Bronchial epithelial cell (primary cell): ENCODE results near the gene TMEM242. TPM values are rescaled to one million over a fixed set of nuclear protein-coding genes. Genes with fewer than 3 reads are reported as not detected.

Experiments
- DNase-seq: peaks from one replicate; pipeline ENCODE4 v3.0.0-alpha.2; 2010; ENCODE audit warnings: low read depth
- FAIRE-seq: peaks from 2 replicates; lab custom pipeline; 2011; peaks lifted over from hg19 to GRCh38; lab: Jason Lieb, UNC
- H3K27me3 ChIP-seq: 2 replicates; pipeline ENCODE4 v1.5.1; 2011; ENCODE audit warnings: low read length; ENCODE audit not compliant: control insufficient read depth, insufficient read depth
- H3K36me3 ChIP-seq: 2 replicates; pipeline ENCODE4 v1.5.1; 2011; ENCODE audit warnings: low read length; ENCODE audit not compliant: control insufficient read depth, insufficient read depth
- H3K4me3 ChIP-seq: 2 replicates; pipeline ENCODE4 v1.5.1; 2011; ENCODE audit warnings: mild to moderate bottlenecking, low read depth, low read length, control low read depth
- total RNA-seq: library from RNA; depleted of rRNA; stranded (reverse); fragments of >200 nt; gene quantifications from 2 replicates; pipeline ENCODE4 v1.2.1, GENCODE V29; 2014
- TF ChIP-seq, protein P1 (sequence below): IDR thresholded peaks from 2 replicates; pipeline ENCODE4 v1.5.1; 2011; ENCODE audit warnings: mild to moderate bottlenecking, moderate library complexity, low read length, control low read depth, inconsistent platforms; ENCODE audit not compliant: insufficient read depth, severe bottlenecking

The TMEM242 gene
- total RNA-seq, 1 donor from 2014 or later = 7.1 TPM

GRCh38 chr6:157274471-157275226 is 48.7 kb downstream of the TMEM242 start:
- Histone ChIP-seq H3K27me3 (no peaks in the 10 kb centered on the region), H3K4me3 (peak overlapping the region; percentile 50), H3K36me3 (no peaks in the 10 kb centered on the region)
- DNase-seq (peak; percentile 29), FAIRE-seq (no peak)
- TF ChIP-seq, protein P1, sequence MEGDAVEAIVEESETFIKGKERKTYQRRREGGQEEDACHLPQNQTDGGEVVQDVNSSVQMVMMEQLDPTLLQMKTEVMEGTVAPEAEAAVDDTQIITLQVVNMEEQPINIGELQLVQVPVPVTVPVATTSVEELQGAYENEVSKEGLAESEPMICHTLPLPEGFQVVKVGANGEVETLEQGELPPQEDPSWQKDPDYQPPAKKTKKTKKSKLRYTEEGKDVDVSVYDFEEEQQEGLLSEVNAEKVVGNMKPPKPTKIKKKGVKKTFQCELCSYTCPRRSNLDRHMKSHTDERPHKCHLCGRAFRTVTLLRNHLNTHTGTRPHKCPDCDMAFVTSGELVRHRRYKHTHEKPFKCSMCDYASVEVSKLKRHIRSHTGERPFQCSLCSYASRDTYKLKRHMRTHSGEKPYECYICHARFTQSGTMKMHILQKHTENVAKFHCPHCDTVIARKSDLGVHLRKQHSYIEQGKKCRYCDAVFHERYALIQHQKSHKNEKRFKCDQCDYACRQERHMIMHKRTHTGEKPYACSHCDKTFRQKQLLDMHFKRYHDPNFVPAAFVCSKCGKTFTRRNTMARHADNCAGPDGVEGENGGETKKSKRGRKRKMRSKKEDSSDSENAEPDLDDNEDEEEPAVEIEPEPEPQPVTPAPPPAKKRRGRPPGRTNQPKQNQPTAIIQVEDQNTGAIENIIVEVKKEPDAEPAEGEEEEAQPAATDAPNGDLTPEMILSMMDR = peak; percentile 57

DNA sequence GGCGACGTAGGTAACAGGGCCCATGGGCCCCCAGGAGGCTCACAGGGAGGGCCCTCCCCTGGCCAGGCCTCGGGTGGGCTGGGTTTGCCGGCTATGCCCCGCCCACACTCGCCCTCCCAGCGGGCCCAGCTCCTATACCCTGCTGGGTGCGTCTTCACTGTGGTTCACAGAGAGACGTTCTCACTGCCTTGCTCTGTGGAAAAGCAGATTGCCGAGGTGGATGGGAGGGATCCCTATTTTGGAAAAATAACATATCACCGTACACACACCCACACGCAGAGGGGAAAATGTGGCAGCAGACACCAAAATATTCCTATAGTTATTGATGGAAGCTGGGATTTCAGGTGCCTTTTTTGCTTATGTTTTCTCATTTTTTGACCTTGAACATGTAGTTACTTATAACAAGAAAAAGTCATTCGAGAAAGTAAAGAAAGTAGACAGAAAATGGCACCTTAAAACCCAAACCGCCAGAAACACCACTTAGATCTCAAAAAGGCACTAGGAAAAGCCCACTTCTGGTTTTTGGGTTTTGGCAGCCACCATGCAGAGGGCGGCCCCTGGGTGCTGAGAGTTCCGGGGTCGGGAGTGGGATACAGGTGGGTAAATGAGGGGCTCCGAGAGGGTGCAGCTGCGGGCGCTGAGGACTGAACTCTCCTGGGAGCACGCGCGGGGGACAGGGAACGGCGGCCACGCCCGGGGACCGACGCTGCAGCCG is 49.4 kb downstream of the TMEM242 start:
- FAIRE-seq (no peak), DNase-seq (peak; percentile 22)
- H3K4me3 ChIP-seq = peak overlapping the region; percentile 50
- no peaks in the 10 kb centered on the region for H3K27me3 ChIP-seq
- no peaks in the 10 kb centered on the region for H3K36me3 ChIP-seq
- TF ChIP-seq, protein P1 = no peak

DNA sequence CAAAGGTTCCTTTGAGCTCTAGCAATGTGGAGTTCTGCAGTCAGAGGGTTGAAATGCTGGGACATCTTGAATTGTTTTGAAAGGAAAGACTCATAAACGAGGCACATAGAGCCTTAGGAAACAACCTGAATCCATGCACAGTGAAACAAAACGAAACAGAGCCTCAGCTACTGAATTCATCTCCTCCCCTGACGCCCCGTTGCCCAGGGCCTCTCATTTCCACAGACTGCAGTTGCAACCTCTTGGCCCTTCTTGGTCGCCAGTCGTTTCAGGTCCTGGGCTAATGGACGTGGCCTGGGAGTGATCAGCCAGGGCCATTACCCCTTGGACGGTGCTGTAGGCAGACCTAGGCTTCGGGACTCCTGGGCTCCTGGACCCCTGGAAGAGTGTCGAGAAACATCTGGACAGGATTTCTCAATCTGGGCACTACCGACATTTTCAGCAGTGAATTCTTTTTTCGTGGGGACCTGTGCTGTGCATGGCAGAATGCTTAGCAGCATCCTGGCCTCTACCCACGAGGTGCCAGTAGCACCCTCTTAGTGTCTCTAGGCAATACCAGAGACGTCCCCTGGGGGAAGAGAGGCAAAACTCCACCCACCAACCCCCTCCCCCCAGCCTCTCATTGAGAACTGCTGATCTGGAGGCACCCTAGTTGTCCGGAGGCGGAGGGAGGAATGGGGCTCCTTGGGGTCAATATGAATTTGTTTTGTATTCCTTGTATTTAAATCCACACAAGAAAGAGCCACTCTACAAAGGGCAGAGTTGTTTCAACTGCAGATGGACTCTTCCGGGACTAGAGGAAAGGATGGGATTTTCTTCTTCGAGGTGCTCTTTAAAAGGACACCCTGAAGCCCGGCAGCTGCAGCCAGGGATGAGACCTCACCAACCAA is 50.2 kb downstream of the TMEM242 start:
- Histone ChIP-seq H3K4me3 (no peak overlapping the region), H3K27me3 (no peaks in the 10 kb centered on the region), H3K36me3 (no peaks in the 10 kb centered on the region)
- TF ChIP-seq, protein P1 = no peak
- FAIRE-seq (peak; percentile 76), DNase-seq (no peak)

- TF ChIP-seq, protein P1 = no peak
- no peak overlapping the region for H3K4me3 ChIP-seq
- H3K36me3 ChIP-seq = no peaks in the 10 kb centered on the region
- no peaks in the 10 kb centered on the region for H3K27me3 ChIP-seq
- FAIRE-seq = no peak
- no peak for DNase-seq
Observed at GRCh38 chr6:157272372-157272771, 50.9 kb downstream of the TMEM242 start.

DNA sequence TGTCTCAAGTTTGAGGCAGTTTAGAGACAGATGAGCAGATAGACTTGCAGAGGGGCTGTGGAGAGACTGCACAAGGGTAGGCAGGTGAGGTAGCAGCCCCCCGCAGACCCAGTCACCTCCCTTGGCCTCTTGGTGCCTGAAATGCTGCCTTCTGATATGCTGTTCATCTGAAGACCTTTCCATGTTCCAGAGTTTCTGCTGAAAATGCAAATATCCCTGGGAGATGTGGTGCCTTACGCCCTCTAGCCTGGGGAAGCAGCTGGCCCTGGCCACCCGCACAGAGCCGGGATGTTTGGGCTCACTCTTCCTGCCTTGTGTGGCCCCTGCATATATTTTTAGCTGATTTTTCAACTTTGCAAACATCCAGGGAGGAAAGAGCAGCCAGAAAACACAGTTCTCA is 51.4 kb downstream of the TMEM242 start:
- DNase-seq = no peak
- no peak for FAIRE-seq
- Histone ChIP-seq H3K36me3 (no peaks in the 10 kb centered on the region), H3K27me3 (no peaks in the 10 kb centered on the region), H3K4me3 (no peak overlapping the region)
- TF ChIP-seq, protein P1 = no peak
